ENCODE results near the gene BANP.
"Not testable (repeated sequence)": the region's sequence is repeated elsewhere in the genome, so short reads cannot be mapped to it uniquely, and the experiment has no call there.

Gene BANP

GRCh38 chr16:87950765-87951551 is at the start of gene BANP:
Gene BANP (plus strand): TSS chr16:87951434. CDS start chr16:87975116, 23,682 bp downstream.
- peak; percentile 98 for DNase-seq

- not testable (repeated sequence) for DNase-seq
Measured at GRCh38 chr16:87904963-87905362, 46.3 kb upstream of the BANP start.

GRCh38 chr16:87905521-87905920 is 45.7 kb upstream of the BANP start:
- not testable (repeated sequence) for DNase-seq

- not testable (repeated sequence) for DNase-seq
Measured at GRCh38 chr16:87908101-87908500, 43.1 kb upstream of the BANP start.

- DNase-seq = peak; percentile 87
Measured at GRCh38 chr16:87909203-87909935, 41.9 kb upstream of the BANP start.

GRCh38 chr16:87911106-87911763 is 40.0 kb upstream of the BANP start:
- DNase-seq = not testable (repeated sequence)

GRCh38 chr16:87912691-87913090 is 38.5 kb upstream of the BANP start:
- not testable (repeated sequence) for DNase-seq

- not testable (repeated sequence) for DNase-seq
Measured at GRCh38 chr16:87914021-87914725, 37.1 kb upstream of the BANP start.

- DNase-seq = no peak
Measured at GRCh38 chr16:87914812-87915211, 36.4 kb upstream of the BANP start.

- no peak for DNase-seq
Measured at GRCh38 chr16:87917503-87917902, 33.7 kb upstream of the BANP start.

GRCh38 chr16:87918338-87918737 is 32.9 kb upstream of the BANP start:
- no peak for DNase-seq

GRCh38 chr16:87918866-87919680 is 32.2 kb upstream of the BANP start:
- DNase-seq = peak; percentile 26

GRCh38 chr16:87919681-87919994 is 31.6 kb upstream of the BANP start:
- no peak for DNase-seq

GRCh38 chr16:87921236-87921773 is 29.9 kb upstream of the BANP start:
- no peak for DNase-seq

- DNase-seq = no peak
Measured at GRCh38 chr16:87922250-87922871, 28.9 kb upstream of the BANP start.

GRCh38 chr16:87924041-87924810 is 27.0 kb upstream of the BANP start:
- no peak for DNase-seq

- DNase-seq = no peak
Measured at GRCh38 chr16:87924811-87925670, 26.2 kb upstream of the BANP start.

- DNase-seq = peak; percentile 3
Measured at GRCh38 chr16:87926246-87927194, 24.7 kb upstream of the BANP start.
